OCI-LY3 (cell line): ENCODE measurements around the gene YJU2.

Experiments
- H2AFZ ChIP-seq: fragments of 200-600, 300-600 bp; shearing (Covaris generic); 2 replicates; pipeline ENCODE4 v1.6.0; 2014; ENCODE audit warnings: antibody characterized with exemption, low read depth, low read length
- H3K27ac ChIP-seq: fragments of 200-600, 300-600 bp; sonication (generic); 2 replicates; pipeline ENCODE4 v1.5.1; 2014; ENCODE audit warnings: mild to moderate bottlenecking, low read length, moderate library complexity, mixed read lengths
- H3K27me3 ChIP-seq: fragments of 200-600, 300-600 bp; sonication (generic); 2 replicates; pipeline ENCODE4 v1.6.1; 2014; ENCODE audit warnings: low read depth, low read length, mixed read lengths
- H3K36me3 ChIP-seq: fragments of 200-600, 300-600 bp; sonication (generic); replicated peaks from 2 replicates; pipeline ENCODE3; 2014; ENCODE audit warnings: low read depth, low read length, mixed read lengths
- H3K4me1 ChIP-seq: fragments of 300-600, 200-600 bp; sonication (generic); 2 replicates; pipeline ENCODE4 v1.6.1; 2014; ENCODE audit warnings: low read length, mixed read lengths
- H3K4me2 ChIP-seq: fragments of 200-600, 300-600 bp; sonication (generic); 2 replicates; pipeline ENCODE4 v1.6.1; 2014; ENCODE audit warnings: low read length, mixed read lengths
- H3K4me3 ChIP-seq: fragments of 300-600, 200-600 bp; sonication (generic); 2 replicates; pipeline ENCODE4 v1.5.1; 2014; ENCODE audit warnings: antibody characterized with exemption, mild to moderate bottlenecking, low read length, moderate library complexity
- H3K79me2 ChIP-seq: fragments of 300-600, 200-600 bp; shearing (Covaris generic); 2 replicates; pipeline ENCODE4 v1.6.1; 2014; ENCODE audit warnings: mild to moderate bottlenecking, low read length, mixed read lengths
- H3K9ac ChIP-seq: fragments of 300-600, 200-600 bp; shearing (Covaris generic); 2 replicates; pipeline ENCODE4 v1.6.0; 2014; ENCODE audit warnings: mild to moderate bottlenecking, low read length, moderate library complexity
- H3K9me3 ChIP-seq: fragments of 200-600, 300-600 bp; shearing (Covaris generic); 2 replicates; pipeline ENCODE4 v1.6.1; 2014; ENCODE audit warnings: low read length, mixed read lengths; ENCODE audit not compliant: insufficient read depth
- H4K20me1 ChIP-seq: fragments of 200-600, 300-600 bp; sonication (generic); 2 replicates; pipeline ENCODE4 v1.6.1; 2016; ENCODE audit warnings: low read length, mixed read lengths; ENCODE audit not compliant: insufficient read depth
- EZH2phosphoT487 ChIP-seq: fragments of 200-600 bp; shearing (Covaris generic); IDR thresholded peaks from 2 replicates; pipeline ENCODE4 v1.6.1; 2018; ENCODE audit warnings: antibody characterized with exemption, mixed run types, low read depth
- TF ChIP-seq, protein P1 (sequence below): fragments of 200-600, 300-600 bp; sonication (generic); IDR thresholded peaks from 2 replicates; pipeline ENCODE4 v1.5.1; 2014; ENCODE audit warnings: antibody characterized with exemption, low read length, low read depth

The YJU2 gene

DNA sequence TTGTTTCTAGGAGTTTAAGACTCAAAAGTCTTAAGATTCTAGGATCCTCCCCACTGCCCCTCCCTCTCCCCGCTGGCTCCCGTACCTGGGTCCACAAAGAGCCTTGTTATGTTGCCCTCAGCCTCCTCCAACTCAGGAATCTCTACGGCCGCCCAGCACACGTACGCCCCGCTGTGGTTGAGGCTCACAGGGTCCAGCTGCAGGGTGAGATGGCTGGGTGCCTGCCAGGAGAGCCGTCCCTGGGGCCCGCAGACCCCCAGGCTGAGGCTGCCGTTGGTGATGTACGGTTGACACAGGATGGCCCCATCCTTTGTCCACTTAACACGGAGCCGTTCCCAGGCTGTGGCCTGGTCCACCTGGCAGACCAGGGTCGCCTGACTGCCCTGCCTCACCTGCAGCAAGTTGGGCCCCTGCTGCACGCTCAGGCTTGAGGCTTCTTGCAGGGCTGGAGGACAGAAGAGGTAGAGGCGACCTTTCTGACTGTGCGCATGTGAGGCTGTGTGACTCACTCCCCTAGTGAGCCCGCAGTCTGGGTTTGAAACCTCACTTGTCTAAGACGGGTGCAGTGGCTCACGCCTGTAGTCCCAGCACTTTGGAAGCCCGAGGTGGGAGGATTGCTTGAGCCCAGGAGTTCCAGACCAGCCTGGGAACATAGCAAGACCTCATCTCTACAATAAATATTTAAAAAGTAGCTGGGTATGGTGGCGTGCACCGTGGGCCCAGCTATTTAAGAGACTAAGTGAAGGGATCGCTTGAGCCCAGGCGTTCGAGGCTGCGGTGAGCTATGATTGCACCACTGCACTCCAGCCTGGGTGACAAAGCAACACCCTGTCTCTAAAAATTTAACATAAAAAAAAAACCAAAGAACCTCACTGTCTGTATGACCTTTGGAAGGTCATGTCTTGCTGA lies 51.3 kb downstream of the YJU2 start:
- no peak for TF ChIP-seq EZH2phosphoT487
- TF ChIP-seq, protein P1, sequence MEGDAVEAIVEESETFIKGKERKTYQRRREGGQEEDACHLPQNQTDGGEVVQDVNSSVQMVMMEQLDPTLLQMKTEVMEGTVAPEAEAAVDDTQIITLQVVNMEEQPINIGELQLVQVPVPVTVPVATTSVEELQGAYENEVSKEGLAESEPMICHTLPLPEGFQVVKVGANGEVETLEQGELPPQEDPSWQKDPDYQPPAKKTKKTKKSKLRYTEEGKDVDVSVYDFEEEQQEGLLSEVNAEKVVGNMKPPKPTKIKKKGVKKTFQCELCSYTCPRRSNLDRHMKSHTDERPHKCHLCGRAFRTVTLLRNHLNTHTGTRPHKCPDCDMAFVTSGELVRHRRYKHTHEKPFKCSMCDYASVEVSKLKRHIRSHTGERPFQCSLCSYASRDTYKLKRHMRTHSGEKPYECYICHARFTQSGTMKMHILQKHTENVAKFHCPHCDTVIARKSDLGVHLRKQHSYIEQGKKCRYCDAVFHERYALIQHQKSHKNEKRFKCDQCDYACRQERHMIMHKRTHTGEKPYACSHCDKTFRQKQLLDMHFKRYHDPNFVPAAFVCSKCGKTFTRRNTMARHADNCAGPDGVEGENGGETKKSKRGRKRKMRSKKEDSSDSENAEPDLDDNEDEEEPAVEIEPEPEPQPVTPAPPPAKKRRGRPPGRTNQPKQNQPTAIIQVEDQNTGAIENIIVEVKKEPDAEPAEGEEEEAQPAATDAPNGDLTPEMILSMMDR = no peak
- no peak overlapping the region for H3K4me3 ChIP-seq
- H3K27ac ChIP-seq = no peak overlapping the region
- H3K9ac ChIP-seq = no peak overlapping the region
- no peaks in the 10 kb centered on the region for H3K36me3 ChIP-seq
- no peaks in the 10 kb centered on the region for H4K20me1 ChIP-seq
- peaks cover 4% of the 10 kb centered on the region; the same call in 1 of the 2 replicates for H3K27me3 ChIP-seq
- H3K9me3 ChIP-seq = no peaks in the 10 kb centered on the region
- no peaks in the 10 kb centered on the region for H3K4me1 ChIP-seq
- no peak overlapping the region for H3K4me2 ChIP-seq
- H2AFZ ChIP-seq = no peak overlapping the region
- no peaks in the 10 kb centered on the region for H3K79me2 ChIP-seq

DNA sequence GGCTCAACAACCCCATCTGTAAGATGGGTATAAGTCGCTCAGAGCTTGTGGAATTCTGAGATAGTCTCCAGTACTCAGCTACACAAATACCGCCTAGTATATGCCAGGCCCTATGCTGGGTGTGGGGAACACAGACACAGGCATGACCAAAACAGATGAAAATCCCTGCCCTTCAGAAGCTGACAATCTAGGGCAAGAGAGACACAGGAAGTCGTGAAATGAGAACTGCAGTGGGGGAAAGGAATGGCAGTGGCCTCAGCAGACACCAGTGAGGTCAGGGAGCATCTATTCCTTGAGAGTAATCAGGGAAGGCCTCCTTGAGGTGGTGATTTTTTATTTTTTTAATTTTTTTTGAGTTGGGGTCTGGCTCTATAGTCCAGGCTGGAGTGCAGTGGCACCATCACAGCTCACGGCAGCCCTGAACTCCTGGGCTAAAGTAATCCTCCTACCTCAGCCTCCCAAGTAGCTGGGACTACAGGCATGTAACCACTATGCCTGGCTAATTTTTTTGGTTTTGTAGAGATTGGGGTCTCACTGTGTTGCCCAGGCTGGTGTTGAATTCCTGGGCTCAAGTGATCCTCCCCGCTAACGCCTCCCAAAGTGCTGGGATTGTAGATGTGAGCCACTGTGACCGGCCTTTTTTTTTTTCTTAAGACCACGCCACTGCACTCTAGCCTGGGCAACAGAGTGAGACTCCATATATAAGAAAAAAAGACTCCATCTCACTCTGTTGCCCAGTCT lies 52.1 kb downstream of the YJU2 start:
- peaks cover 4% of the 10 kb centered on the region; the same call in 1 of the 2 replicates for H3K27me3 ChIP-seq
- H4K20me1 ChIP-seq = no peaks in the 10 kb centered on the region
- no peak overlapping the region for H2AFZ ChIP-seq
- no peaks in the 10 kb centered on the region for H3K4me1 ChIP-seq
- H3K36me3 ChIP-seq = no peaks in the 10 kb centered on the region
- TF ChIP-seq, protein P1 = no peak
- TF ChIP-seq EZH2phosphoT487 = no peak
- H3K79me2 ChIP-seq = no peaks in the 10 kb centered on the region
- no peaks in the 10 kb centered on the region for H3K9me3 ChIP-seq
- H3K27ac ChIP-seq = no peak overlapping the region
- no peak overlapping the region for H3K9ac ChIP-seq
- no peak overlapping the region for H3K4me3 ChIP-seq
- no peak overlapping the region for H3K4me2 ChIP-seq

DNA sequence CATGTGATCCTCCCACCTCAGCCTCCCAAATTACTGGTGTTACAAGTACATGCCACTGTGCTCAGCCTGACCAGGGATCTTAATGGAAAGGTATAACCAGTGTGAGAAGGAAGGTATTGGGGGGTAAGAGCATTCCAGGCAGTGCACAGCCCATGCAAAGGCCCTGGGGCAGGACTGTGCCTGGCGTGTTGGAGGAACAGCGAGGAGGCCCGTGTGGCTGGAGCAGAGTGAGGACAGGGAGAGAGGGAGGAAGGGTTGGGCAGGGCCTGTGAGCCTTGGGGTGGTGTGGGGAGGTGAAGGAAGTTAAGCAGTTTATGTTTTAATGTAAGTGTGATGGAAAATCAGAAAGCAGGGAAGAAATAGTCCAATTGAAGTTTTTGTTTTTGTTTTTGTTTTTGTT lies 53.7 kb downstream of the YJU2 start:
- Histone ChIP-seq H3K79me2 (no peaks in the 10 kb centered on the region), H3K4me3 (no peak overlapping the region), H3K27ac (no peak overlapping the region), H3K9ac (no peak overlapping the region), H3K9me3 (no peaks in the 10 kb centered on the region), H2AFZ (no peak overlapping the region), H3K27me3 (peaks cover 4% of the 10 kb centered on the region; the same call in 1 of the 2 replicates), H3K36me3 (no peaks in the 10 kb centered on the region), H3K4me1 (no peaks in the 10 kb centered on the region), H3K4me2 (no peak overlapping the region), H4K20me1 (no peaks in the 10 kb centered on the region)
- TF ChIP-seq, protein P1 = no peak
- TF ChIP-seq EZH2phosphoT487 = no peak
